ENCODE data around the gene LYSMD3. TPM values are rescaled to one million over a fixed set of nuclear protein-coding genes. Genes with fewer than 3 reads are reported as not detected.
"Not testable (repeated sequence)": the region's sequence is repeated elsewhere in the genome, so short reads cannot be mapped to it uniquely, and the experiment has no call there.

The LYSMD3 gene
- 10 to 100 TPM; 17.8 to 24.7 TPM for total RNA-seq
- total RNA-seq = 26.1 to 37.5 reads per million in 2 donors

DNA sequence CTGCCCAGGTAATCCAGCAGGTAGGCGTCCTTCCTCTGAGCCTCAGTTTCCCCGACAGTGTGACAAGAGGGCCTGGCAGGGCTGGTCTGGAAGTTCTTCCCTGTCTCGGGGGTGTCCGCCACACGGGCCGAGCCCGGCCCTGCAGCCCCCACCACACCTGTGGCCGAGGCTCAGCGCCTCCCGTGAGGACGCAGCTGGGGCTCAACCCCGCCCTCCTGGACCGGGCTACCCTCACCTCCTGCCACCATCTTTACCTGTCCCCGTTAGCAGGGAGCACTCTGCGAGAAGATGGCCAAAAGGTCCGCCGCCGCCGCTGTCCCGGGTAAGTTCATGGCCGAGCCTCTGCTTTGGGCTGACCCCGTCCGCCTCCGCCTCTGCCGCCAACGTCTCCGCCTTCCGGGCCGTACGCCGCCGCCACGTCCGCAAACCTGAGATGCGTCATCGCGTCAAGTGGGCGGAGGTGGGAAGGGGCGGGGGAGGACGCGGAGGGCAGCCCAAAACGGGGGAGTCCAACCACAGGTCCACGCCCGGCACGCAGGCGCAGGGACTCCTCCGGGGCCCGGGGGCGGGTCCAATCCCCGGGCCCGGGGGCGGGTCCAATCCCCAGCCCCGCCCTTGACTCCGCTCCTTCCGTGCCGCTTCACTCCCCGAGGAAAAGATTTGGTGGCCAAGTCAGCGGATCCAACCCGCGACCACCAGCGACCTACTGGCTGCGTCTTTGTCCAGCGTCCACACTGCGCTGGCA is at the start of gene LYSMD3:
LYSMD3 (minus strand) TSS at position 391 of the 745 bp plus-strand sequence. CDS start 4,295 bp downstream, outside the sequence.
- peak within 1 kb of the TSS; percentile 93 for H3K27ac Mint-ChIP-seq
- ATAC-seq = peak; percentile 92

DNA sequence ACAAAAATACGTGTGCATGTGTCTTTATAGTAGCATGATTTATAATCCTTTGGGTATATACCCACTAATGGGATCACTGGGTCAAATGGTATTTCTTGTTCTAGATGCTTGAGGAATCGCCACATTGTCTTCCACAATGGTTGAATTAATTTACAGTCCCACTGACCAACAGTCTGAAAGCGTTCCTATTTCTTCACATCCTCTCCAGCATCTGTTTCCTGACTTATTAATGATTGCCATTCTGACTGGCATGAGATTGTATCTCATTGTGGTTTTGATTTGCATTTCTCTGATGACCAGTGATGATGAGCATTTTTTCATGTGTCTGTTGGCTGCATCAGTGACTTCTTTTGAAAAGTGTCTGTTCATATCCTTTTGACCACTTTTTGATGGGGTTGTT is 47.2 kb upstream of the LYSMD3 start:
- peaks cover 11% of the 10 kb centered on the region for H3K27me3 Mint-ChIP-seq
- H3K9me3 ChIP-seq (ENCODE audit: control insufficient read depth, low read length, poor library complexity, severe bottlenecking); H3K4me1 Mint-ChIP-seq; ATAC-seq; H3K4me3 Mint-ChIP-seq; H3K27ac Mint-ChIP-seq; H3K36me3 Mint-ChIP-seq (ENCODE audit: low read depth); DNase-seq: not testable (repeated sequence)

More for the DNA sequence above, at the start of gene LYSMD3:
- Mint-ChIP-seq H3K27me3 (peaks cover 21% of the 10 kb centered on the region), H3K36me3 (ENCODE audit: low read depth) (peaks cover 8% of the 10 kb centered on the region), H3K4me3 (peak within 1 kb of the TSS; percentile 96), H3K4me1 (peaks cover 22% of the 10 kb centered on the region)
- peak; percentile 93 to 97 (median 96) for DNase-seq
- no peaks in the 10 kb centered on the region for H3K9me3 ChIP-seq (ENCODE audit: control insufficient read depth, low read length, poor library complexity, severe bottlenecking)

DNA sequence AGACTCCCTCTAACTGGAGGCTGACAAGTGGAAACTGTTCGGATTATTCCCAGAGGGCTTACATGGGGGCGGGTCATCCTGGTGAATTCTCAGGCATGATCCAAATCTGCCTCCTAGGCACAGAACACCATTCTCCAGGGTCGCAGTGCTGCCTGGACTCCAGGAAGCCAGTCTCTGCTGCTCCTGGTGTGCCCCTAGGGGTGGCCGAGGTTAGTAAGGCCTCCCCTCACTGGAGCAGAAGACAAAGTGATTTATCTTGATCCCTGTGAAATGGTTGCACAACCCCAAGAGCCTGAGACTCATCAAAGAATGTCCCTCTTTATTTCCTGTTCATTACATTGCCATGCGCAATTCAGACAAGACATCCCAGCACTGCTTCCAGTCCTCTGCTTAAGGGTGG is 46.3 kb upstream of the LYSMD3 start:
- no peak for DNase-seq
- H3K4me3 Mint-ChIP-seq = no peak overlapping the region
- no peaks in the 10 kb centered on the region for H3K9me3 ChIP-seq (ENCODE audit: control insufficient read depth, low read length, poor library complexity, severe bottlenecking)
- peaks cover 18% of the 10 kb centered on the region for H3K27me3 Mint-ChIP-seq
- no peak overlapping the region for H3K27ac Mint-ChIP-seq
- ATAC-seq = no peak
- H3K4me1 Mint-ChIP-seq = no peaks in the 10 kb centered on the region
- no peaks in the 10 kb centered on the region for H3K36me3 Mint-ChIP-seq (ENCODE audit: low read depth)

DNA sequence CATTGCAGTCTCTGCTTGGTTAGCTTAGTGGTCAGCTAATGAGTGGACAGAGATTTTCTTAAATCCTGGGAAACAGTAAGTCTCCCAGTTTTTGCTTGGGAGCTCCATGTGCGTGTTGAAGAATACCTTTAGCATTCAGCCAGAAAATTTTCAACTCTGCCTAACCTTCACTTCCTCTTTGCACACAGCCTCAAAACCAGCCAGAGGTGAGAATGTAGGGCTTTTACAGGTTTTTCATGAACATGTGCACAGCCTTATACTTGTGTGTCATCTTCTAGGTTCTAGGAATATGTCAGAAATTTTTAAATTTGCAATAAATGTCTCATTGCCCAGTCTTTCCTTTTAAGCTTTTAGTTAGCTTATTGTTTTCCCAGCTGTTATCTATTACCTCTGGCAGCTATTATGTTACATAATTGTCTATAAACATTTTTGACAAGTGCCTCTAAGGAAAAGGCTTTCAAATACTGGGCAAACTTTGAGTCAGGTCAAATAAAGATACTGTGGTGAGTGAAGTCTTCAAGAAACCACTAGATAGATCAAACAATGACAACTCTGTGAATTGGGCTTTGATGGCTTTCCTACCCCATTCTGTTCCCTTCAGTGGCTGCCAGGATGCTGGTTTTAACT is 41.9 kb upstream of the LYSMD3 start:
- Mint-ChIP-seq H3K27me3 (peaks cover 27% of the 10 kb centered on the region), H3K4me1 (no peaks in the 10 kb centered on the region), H3K27ac (no peak overlapping the region), H3K36me3 (ENCODE audit: low read depth) (no peaks in the 10 kb centered on the region), H3K4me3 (no peak overlapping the region)
- no peaks in the 10 kb centered on the region for H3K9me3 ChIP-seq (ENCODE audit: control insufficient read depth, low read length, poor library complexity, severe bottlenecking)
- DNase-seq (no peak), ATAC-seq (no peak)

- H3K4me3 Mint-ChIP-seq = no peak overlapping the region
- ATAC-seq (no peak), DNase-seq (no peak)
- no peaks in the 10 kb centered on the region for H3K36me3 Mint-ChIP-seq (ENCODE audit: low read depth)
- peaks cover 27% of the 10 kb centered on the region for H3K27me3 Mint-ChIP-seq
- H3K4me1 Mint-ChIP-seq = no peaks in the 10 kb centered on the region
- H3K27ac Mint-ChIP-seq = no peak overlapping the region
- no peaks in the 10 kb centered on the region for H3K9me3 ChIP-seq (ENCODE audit: control insufficient read depth, low read length, poor library complexity, severe bottlenecking)
Observed at GRCh38 chr5:90570034-90570433, 40.6 kb upstream of the LYSMD3 start.

DNA sequence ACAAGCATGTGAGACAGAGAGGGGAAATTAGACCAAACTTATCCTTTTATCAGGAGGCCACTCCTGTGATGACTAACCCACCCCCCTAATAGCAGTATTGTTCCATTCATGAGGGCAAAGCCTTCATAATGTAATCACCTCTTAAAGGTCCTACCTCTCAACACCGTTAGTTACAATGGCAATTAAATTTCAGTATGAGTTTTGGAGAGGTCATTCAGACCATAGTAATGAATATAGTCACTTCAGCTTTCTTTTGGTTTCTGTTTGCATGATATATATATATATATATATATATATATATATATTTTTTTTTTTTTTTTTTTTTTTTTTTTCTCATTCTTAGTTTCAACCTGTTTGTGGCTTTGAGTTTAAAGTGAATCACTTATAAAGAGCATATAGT is 39.7 kb upstream of the LYSMD3 start:
- Mint-ChIP-seq H3K27ac (no peak overlapping the region), H3K4me3 (no peak overlapping the region), H3K36me3 (ENCODE audit: low read depth) (no peaks in the 10 kb centered on the region), H3K4me1 (no peaks in the 10 kb centered on the region), H3K27me3 (peaks cover 31% of the 10 kb centered on the region)
- DNase-seq (no peak), ATAC-seq (no peak)
- no peaks in the 10 kb centered on the region for H3K9me3 ChIP-seq (ENCODE audit: control insufficient read depth, low read length, poor library complexity, severe bottlenecking)

GRCh38 chr5:90565491-90565890 is 36.1 kb upstream of the LYSMD3 start:
- Mint-ChIP-seq H3K27me3 (peaks cover 26% of the 10 kb centered on the region), H3K4me3 (no peak overlapping the region), H3K36me3 (ENCODE audit: low read depth) (no peaks in the 10 kb centered on the region), H3K27ac (no peak overlapping the region), H3K4me1 (no peaks in the 10 kb centered on the region)
- DNase-seq (no peak), ATAC-seq (no peak)
- H3K9me3 ChIP-seq (ENCODE audit: control insufficient read depth, low read length, poor library complexity, severe bottlenecking) = no peaks in the 10 kb centered on the region

DNA sequence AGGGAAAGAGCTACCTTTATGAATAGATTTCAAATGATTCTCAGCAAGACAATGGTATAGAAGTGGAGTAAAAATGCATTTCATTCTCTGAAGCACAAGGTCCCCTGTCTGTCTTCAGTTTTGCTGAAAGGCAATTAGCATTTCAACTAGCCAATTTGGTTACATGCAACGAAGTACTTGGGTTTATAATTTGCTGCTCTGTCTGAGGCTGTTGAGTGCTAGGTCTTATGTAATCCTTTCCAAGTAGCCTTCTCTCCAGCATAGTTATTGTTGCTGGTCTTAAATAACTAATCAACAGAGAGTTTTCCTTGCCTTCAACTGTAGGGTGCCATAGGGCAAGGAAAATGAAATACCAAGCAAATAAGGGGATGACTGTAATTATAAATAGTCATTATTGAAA is 33.7 kb upstream of the LYSMD3 start:
- Mint-ChIP-seq H3K4me1 (peaks cover 10% of the 10 kb centered on the region), H3K27me3 (peaks cover 40% of the 10 kb centered on the region), H3K36me3 (ENCODE audit: low read depth) (no peaks in the 10 kb centered on the region), H3K27ac (no peak overlapping the region), H3K4me3 (no peak overlapping the region)
- DNase-seq = no peak
- ATAC-seq = no peak
- no peaks in the 10 kb centered on the region for H3K9me3 ChIP-seq (ENCODE audit: control insufficient read depth, low read length, poor library complexity, severe bottlenecking)

DNA sequence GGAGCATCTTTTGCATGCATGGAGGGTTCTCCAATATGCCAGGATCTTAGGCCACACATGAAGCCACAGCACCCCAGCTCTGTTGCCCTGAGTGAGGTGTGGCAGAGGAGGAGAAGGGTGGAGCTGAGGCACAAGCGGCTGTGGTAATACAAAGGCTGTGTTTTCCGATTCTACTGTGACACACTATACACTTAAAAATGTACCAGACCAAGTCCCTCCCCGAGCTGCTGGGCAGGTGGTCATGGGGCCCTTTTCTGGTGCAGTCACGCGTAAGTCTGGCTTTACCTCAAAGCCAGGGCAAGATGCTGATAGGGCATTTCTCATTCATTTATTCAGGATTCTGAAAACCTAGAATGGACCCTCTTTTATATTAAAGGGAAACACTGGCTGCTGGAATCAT is 33.0 kb upstream of the LYSMD3 start:
- no peak overlapping the region for H3K4me3 Mint-ChIP-seq
- DNase-seq (no peak), ATAC-seq (no peak)
- H3K27ac Mint-ChIP-seq = no peak overlapping the region
- peaks cover 45% of the 10 kb centered on the region for H3K27me3 Mint-ChIP-seq
- no peaks in the 10 kb centered on the region for H3K36me3 Mint-ChIP-seq (ENCODE audit: low read depth)
- no peaks in the 10 kb centered on the region for H3K9me3 ChIP-seq (ENCODE audit: control insufficient read depth, low read length, poor library complexity, severe bottlenecking)
- peaks cover 15% of the 10 kb centered on the region for H3K4me1 Mint-ChIP-seq

DNA sequence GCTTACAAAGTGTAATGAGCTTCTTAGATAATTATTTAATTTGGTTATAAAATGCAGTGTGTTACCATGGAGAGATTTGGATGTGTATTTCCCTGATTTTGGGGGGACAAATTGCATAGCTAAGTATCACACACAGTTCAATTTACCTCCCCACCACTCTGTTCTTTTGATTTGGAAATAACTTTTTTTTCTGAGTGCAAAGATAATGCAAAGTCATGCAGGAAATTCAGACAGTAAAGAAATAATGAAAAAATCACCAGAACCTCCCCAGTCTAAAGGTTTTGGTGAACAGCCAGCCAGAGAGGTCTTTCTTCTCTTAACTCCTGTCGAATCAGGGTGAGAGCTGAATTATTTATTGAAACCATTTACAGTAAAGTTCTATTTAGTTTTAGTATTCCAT is 32.4 kb upstream of the LYSMD3 start:
- ATAC-seq = no peak
- Mint-ChIP-seq H3K27ac (no peak overlapping the region), H3K4me1 (peaks cover 15% of the 10 kb centered on the region), H3K27me3 (peaks cover 51% of the 10 kb centered on the region), H3K4me3 (no peak overlapping the region), H3K36me3 (ENCODE audit: low read depth) (no peaks in the 10 kb centered on the region)
- H3K9me3 ChIP-seq (ENCODE audit: control insufficient read depth, low read length, poor library complexity, severe bottlenecking) = no peaks in the 10 kb centered on the region
- no peak for DNase-seq

- no peaks in the 10 kb centered on the region for H3K36me3 Mint-ChIP-seq (ENCODE audit: low read depth)
- H3K27ac Mint-ChIP-seq = no peak overlapping the region
- no peak for DNase-seq
- peaks cover 15% of the 10 kb centered on the region for H3K4me1 Mint-ChIP-seq
- H3K27me3 Mint-ChIP-seq = peaks cover 61% of the 10 kb centered on the region
- no peaks in the 10 kb centered on the region for H3K9me3 ChIP-seq (ENCODE audit: control insufficient read depth, low read length, poor library complexity, severe bottlenecking)
- ATAC-seq = no peak
- no peak overlapping the region for H3K4me3 Mint-ChIP-seq
Observed at GRCh38 chr5:90560771-90561170, 31.4 kb upstream of the LYSMD3 start.

GRCh38 chr5:90558344-90559192 is 29.2 kb upstream of the LYSMD3 start, which contains the start of gene ADGRV1:
ADGRV1 (plus strand) TSS chr5:90558797; CDS start chr5:90558896, 99 bp downstream.
- Mint-ChIP-seq H3K27ac (no peak within 1 kb of the TSS), H3K4me3 (peak within 1 kb of the TSS; percentile 86), H3K27me3 (peaks cover 77% of the 10 kb centered on the region), H3K36me3 (ENCODE audit: low read depth) (no peaks in the 10 kb centered on the region), H3K4me1 (peaks cover 15% of the 10 kb centered on the region)
- ATAC-seq (peak; percentile 47), DNase-seq (no peak)
- H3K9me3 ChIP-seq (ENCODE audit: control insufficient read depth, low read length, poor library complexity, severe bottlenecking) = no peaks in the 10 kb centered on the region

GRCh38 chr5:90557871-90558270 is 28.5 kb upstream of the LYSMD3 start:
- H3K9me3 ChIP-seq (ENCODE audit: control insufficient read depth, low read length, poor library complexity, severe bottlenecking) = no peaks in the 10 kb centered on the region
- no peak overlapping the region for H3K27ac Mint-ChIP-seq
- ATAC-seq = no peak
- peaks cover 15% of the 10 kb centered on the region for H3K4me1 Mint-ChIP-seq
- no peaks in the 10 kb centered on the region for H3K36me3 Mint-ChIP-seq (ENCODE audit: low read depth)
- peak overlapping the region; percentile 86 for H3K4me3 Mint-ChIP-seq
- H3K27me3 Mint-ChIP-seq = peaks cover 80% of the 10 kb centered on the region
- no peak for DNase-seq
